Measurements from ENCODE around the gene TMEM140.
"Not testable (repeated sequence)": the region's sequence is repeated elsewhere in the genome, so short reads cannot be mapped to it uniquely, and the experiment has no call there.

TMEM140 gene

DNA sequence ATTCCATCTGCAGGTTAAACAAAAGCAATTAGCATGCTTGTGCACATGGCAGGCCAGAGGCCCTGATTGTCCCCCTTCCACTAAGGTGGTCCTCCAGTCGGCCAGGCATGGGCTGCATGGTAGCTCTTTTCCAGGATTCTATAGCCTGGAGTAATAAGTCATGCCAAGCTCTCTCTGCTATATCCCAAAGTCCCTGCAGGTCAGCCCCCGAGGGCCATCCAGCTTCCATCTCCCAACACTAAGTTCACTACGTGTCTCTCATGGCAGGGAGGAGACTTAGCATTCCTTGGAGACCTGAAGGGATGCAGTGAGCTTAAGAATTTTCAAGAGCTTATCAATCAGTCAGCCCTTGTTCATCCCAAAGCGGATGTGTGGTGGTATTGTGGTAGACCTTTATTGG lies 26.0 kb downstream of the TMEM140 start:
- in situ Hi-C loops (cut with HindIII; ENCODE audit: low pct_ligation_motif_present, low sequenced_read_pairs): loop anchor here (25.0 kb wide), 1 partner anchor 187 kb away; the partner anchor contains the start of gene AGBL3
- not testable (repeated sequence) for DNase-seq; H3K4me3 ChIP-seq (ENCODE audit: low read depth, low read length)

DNA sequence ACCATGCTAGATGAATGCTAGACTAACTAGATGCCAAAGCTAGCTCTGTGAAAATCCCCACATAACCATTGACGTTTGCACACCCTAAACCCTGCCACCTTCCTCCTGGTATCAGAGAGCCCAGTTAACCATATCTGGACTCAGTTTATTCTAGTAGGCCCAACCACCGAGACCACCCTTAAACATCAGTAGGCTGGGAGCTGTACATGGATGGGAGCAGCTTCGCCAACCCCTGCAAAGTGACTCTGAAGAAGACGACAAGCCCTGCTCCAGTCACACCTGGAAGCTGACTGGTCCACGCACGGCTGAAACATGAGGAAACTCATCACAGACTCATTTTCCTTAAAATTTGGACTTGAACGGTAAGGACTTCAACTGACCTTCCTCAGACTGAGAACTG lies 27.1 kb downstream of the TMEM140 start:
- Histone ChIP-seq H3K4me3 (ENCODE audit: low read depth, low read length) (no peak overlapping the region), H3K27ac (no peak overlapping the region), H3K36me3 (replicated peaks) (no peaks in the 10 kb centered on the region), H3K27me3 (replicated peaks) (no peaks in the 10 kb centered on the region)
- TF ChIP-seq, protein P1, sequence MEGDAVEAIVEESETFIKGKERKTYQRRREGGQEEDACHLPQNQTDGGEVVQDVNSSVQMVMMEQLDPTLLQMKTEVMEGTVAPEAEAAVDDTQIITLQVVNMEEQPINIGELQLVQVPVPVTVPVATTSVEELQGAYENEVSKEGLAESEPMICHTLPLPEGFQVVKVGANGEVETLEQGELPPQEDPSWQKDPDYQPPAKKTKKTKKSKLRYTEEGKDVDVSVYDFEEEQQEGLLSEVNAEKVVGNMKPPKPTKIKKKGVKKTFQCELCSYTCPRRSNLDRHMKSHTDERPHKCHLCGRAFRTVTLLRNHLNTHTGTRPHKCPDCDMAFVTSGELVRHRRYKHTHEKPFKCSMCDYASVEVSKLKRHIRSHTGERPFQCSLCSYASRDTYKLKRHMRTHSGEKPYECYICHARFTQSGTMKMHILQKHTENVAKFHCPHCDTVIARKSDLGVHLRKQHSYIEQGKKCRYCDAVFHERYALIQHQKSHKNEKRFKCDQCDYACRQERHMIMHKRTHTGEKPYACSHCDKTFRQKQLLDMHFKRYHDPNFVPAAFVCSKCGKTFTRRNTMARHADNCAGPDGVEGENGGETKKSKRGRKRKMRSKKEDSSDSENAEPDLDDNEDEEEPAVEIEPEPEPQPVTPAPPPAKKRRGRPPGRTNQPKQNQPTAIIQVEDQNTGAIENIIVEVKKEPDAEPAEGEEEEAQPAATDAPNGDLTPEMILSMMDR (IDR thresholded peaks at IDR 0.05; ENCODE audit: low read depth, low read length, missing control alignments): no peak
- no peak for DNase-seq
- in situ Hi-C loops (cut with HindIII; ENCODE audit: low pct_ligation_motif_present, low sequenced_read_pairs): loop anchor here (25.0 kb wide), 1 partner anchor 188 kb away; the partner anchor contains the start of gene AGBL3

More for the DNA sequence above, 26.0 kb downstream of the TMEM140 start:
- H3K36me3 ChIP-seq (replicated peaks); H3K27ac ChIP-seq; H3K27me3 ChIP-seq (replicated peaks): not testable (repeated sequence)

DNA sequence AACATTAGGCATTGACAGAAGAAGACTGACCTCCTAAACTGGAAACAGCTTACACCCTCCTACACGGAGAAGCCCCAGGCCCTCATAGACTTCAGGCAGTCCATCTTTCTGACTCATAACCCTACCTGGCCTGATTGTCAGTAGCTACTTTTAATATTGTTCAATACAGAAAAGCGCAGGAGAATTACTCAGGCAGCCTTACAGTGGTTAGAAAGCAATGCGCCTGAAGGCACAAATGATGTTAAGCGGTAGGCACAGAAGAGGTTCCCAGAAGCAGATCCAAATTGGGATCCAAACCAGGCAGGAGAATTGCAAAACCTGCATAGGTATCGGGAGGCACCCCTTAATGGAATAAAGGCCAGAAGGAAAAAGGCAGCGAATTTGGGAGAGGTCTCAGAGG lies 28.1 kb downstream of the TMEM140 start:
- Histone ChIP-seq H3K27ac (no peak overlapping the region), H3K27me3 (replicated peaks) (no peaks in the 10 kb centered on the region), H3K36me3 (replicated peaks) (no peaks in the 10 kb centered on the region), H3K4me3 (ENCODE audit: low read depth, low read length) (no peak overlapping the region)
- in situ Hi-C loops (cut with HindIII; ENCODE audit: low pct_ligation_motif_present, low sequenced_read_pairs): no loop called here
- no peak for DNase-seq
- TF ChIP-seq, protein P1 (IDR thresholded peaks at IDR 0.05; ENCODE audit: low read depth, low read length, missing control alignments): no peak

DNA sequence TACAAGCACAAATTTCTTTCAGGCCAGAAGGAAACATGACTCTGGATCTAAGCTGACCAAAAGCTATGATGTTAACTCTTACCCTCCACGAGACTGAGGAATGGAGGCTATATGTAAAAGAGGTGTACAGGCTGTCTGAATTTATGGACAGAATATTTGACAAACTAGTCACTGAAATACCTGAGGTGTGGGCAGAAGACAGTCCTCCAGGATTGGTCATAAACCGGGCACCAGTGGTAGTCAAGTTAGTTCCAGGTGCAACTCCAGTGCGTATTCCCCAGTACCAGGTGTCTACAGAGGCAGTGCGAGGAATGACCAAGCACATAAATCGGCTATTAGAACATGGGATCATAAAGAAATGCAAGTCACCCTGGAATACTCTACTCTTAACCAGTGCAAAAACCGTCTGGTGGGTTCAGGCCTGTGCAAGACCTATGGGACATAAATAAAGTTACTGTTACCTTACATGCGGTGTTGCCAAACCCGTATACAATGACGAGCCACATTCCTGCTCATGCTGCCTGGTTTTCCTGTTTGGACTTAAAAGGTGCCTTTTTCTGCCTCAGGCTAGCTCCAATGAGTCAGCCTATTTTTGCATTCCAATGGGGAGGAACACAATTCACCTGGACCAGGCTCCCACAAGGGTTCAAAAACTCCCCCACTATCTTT lies 29.3 kb downstream of the TMEM140 start:
- H3K27me3 ChIP-seq (replicated peaks): no peaks in the 10 kb centered on the region
- in situ Hi-C loops (cut with HindIII; ENCODE audit: low pct_ligation_motif_present, low sequenced_read_pairs): no loop called here
- no peak overlapping the region for H3K27ac ChIP-seq
- H3K4me3 ChIP-seq (ENCODE audit: low read depth, low read length): no peak overlapping the region
- DNase-seq: no peak
- no peaks in the 10 kb centered on the region for H3K36me3 ChIP-seq (replicated peaks)
- TF ChIP-seq, protein P1 (IDR thresholded peaks at IDR 0.05; ENCODE audit: low read depth, low read length, missing control alignments): no peak

DNA sequence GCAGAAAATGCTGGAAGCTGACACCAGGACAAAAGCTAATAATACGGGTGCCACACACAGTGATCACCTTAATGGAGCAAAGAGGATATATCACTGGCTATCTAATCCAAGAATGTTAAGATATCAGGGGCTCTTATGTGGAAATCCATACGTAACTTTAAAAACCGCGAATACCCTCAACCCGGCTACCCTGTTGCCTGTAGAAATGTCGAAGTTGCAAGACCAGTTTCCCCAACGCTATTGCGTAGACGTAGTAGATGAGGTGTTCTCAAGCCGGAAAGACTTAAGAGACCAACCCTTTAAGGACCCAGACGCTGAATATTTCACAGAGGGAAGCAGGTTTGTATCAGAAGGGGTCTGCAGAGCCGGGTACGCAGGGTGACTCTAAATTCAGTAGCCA lies 30.5 kb downstream of the TMEM140 start:
- Histone ChIP-seq H3K36me3 (replicated peaks) (no peaks in the 10 kb centered on the region), H3K4me3 (ENCODE audit: low read depth, low read length) (no peak overlapping the region), H3K27me3 (replicated peaks) (no peaks in the 10 kb centered on the region), H3K27ac (no peak overlapping the region)
- TF ChIP-seq, protein P1 (IDR thresholded peaks at IDR 0.05; ENCODE audit: low read depth, low read length, missing control alignments): no peak
- in situ Hi-C loops (cut with HindIII; ENCODE audit: low pct_ligation_motif_present, low sequenced_read_pairs): no loop called here
- no peak for DNase-seq

DNA sequence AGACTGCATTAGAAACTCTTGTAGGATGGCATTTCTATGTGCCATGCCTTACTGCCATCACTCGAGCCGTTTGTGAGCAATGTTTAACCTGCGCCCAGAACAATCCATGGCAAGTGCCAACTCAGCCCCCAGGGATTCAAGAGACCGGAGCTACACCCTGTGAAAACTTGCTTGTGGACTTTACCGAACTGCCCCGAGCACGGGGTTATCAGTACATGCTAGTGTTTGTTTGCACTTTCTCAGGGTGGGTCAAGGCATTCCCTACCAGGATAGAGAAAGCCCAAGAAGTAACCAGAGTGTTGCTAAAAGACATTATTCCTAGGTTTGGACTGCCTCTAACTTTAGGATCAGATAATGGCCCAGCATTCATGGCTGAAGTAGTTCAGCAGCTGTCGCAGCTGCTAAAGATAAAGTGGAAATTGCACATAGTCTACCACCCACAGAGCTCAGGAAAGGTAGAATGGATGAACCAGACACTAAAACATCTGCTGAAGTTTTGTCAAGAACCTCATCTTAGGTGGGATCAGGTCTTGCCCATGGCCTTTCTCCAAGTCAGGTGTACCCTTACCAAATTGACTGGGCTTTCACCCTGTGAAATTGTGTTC lies 31.6 kb downstream of the TMEM140 start:
- no peak for DNase-seq

More for the DNA sequence above, 31.6 kb downstream of the TMEM140 start:
- no peak overlapping the region for H3K4me3 ChIP-seq (ENCODE audit: low read depth, low read length)
- no peak overlapping the region for H3K27ac ChIP-seq
- in situ Hi-C loops (cut with HindIII; ENCODE audit: low pct_ligation_motif_present, low sequenced_read_pairs): no loop called here
- TF ChIP-seq, protein P1 (IDR thresholded peaks at IDR 0.05; ENCODE audit: low read depth, low read length, missing control alignments): no peak
- H3K36me3 ChIP-seq (replicated peaks): no peaks in the 10 kb centered on the region
- H3K27me3 ChIP-seq (replicated peaks): no peaks in the 10 kb centered on the region

Data from brain microvascular endothelial cell (primary cell).